ENCODE data around the gene UIMC1.

DNA sequence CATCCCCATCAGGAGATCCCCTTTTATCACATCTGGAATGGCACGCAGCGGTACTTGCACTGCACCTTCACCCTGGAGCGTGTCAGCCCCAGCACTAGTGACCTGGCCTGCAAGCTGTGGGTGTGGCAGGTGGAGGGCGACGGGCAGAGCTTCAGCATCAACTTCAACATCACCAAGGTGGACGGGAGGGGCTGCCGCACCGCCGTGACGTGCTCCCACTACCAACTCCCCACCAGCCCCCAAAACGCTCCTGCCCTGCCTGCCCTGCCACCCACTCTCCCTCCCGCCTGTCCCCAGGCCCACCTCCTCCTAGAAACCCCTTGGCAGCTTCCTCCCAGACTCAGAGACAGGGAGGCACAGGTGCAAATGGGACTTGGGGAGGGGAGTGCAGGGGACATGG lies 128.1 kb downstream of the UIMC1 start:
- TF ChIP-seq POLR2A (IDR thresholded peaks at IDR 0.05) (no peak), CTCF (IDR thresholded peaks at IDR 0.05) (no peak)

All from testis (tissue), 2 donors.